ENCODE measurements around the gene FAM9A. TPM values are rescaled to one million over a fixed set of nuclear protein-coding genes. Genes with fewer than 3 reads are reported as not detected.

FAM9A gene
- total and polyA plus RNA-seq, 4 donors = not detected

DNA sequence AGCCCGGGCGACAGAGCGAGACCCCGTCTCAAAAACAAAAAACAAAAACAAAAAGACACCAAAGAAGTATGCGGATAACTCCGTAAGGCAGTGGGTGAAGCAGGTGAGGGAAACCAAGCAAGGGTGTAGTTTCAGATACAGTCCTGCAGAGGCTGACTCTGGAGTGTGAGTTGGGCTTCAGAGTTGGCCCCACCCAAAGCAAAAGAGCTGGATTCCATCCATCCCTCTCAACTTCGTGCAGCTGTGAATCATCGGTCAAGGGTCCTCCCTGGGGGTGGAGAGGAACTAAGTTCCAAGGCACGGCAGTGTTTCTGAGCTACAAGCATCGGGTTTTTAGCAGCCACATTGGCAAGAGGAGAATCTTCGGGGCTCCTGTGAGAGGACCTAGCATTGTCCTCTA lies 43.9 kb upstream of the FAM9A start:
- no peaks in the 10 kb centered on the region for H3K9me3 ChIP-seq (ENCODE audit: control insufficient read depth, low read length)
- no peak overlapping the region for H3K4me3 ChIP-seq (ENCODE audit: low read length in 2 of 2)
- intact Hi-C loops (cut with DNase I) = no loop called here
- no peak for ATAC-seq (ENCODE audit: low FRiP score)
- H3K4me1 ChIP-seq (ENCODE audit: control insufficient read depth in 1 of 2, insufficient read depth in 2 of 2, low read length in 2 of 2) = no peaks in the 10 kb centered on the region
- no peaks in the 10 kb centered on the region for H3K36me3 ChIP-seq (ENCODE audit: control insufficient read depth in 1 of 2, insufficient read depth in 2 of 2, low read length in 1 of 2)
- 71 to 79% methylated on average over 11 of the region's 11 CpGs for WGBS, 2 donors
- no peak for DNase-seq
- no peak overlapping the region for H3K27ac ChIP-seq (ENCODE audit: low read depth in 1 of 2, low read length in 2 of 2)
- H3K27me3 ChIP-seq (ENCODE audit: control insufficient read depth in 1 of 2, insufficient read depth in 2 of 2, low read length in 1 of 2) = no peaks in the 10 kb centered on the region

GRCh38 chrX:8844157-8844556 lies 43.0 kb upstream of the FAM9A start:
- ATAC-seq (ENCODE audit: low FRiP score) = no peak
- WGBS, 2 donors = 81 to 93% methylated on average over 1 of the region's 1 CpG
- Histone ChIP-seq H3K27ac (ENCODE audit: low read depth in 1 of 2, low read length in 2 of 2) (no peak overlapping the region), H3K4me3 (ENCODE audit: low read length in 2 of 2) (no peak overlapping the region), H3K36me3 (ENCODE audit: control insufficient read depth in 1 of 2, insufficient read depth in 2 of 2, low read length in 1 of 2) (no peaks in the 10 kb centered on the region), H3K27me3 (ENCODE audit: control insufficient read depth in 1 of 2, insufficient read depth in 2 of 2, low read length in 1 of 2) (no peaks in the 10 kb centered on the region), H3K4me1 (ENCODE audit: control insufficient read depth in 1 of 2, insufficient read depth in 2 of 2, low read length in 2 of 2) (no peaks in the 10 kb centered on the region), H3K9me3 (ENCODE audit: control insufficient read depth, low read length) (no peaks in the 10 kb centered on the region)
- intact Hi-C loops (cut with DNase I) = no loop called here
- no peak for DNase-seq

GRCh38 chrX:8841911-8842310 lies 40.7 kb upstream of the FAM9A start:
- ATAC-seq (ENCODE audit: low FRiP score) = no peak
- Histone ChIP-seq H3K27me3 (ENCODE audit: control insufficient read depth in 1 of 2, insufficient read depth in 2 of 2, low read length in 1 of 2) (no peaks in the 10 kb centered on the region), H3K4me3 (ENCODE audit: low read length in 2 of 2) (no peak overlapping the region), H3K4me1 (ENCODE audit: control insufficient read depth in 1 of 2, insufficient read depth in 2 of 2, low read length in 2 of 2) (no peaks in the 10 kb centered on the region), H3K9me3 (ENCODE audit: control insufficient read depth, low read length) (no peaks in the 10 kb centered on the region), H3K36me3 (ENCODE audit: control insufficient read depth in 1 of 2, insufficient read depth in 2 of 2, low read length in 1 of 2) (no peaks in the 10 kb centered on the region), H3K27ac (ENCODE audit: low read depth in 1 of 2, low read length in 2 of 2) (no peak overlapping the region)
- intact Hi-C loops (cut with DNase I) = no loop called here
- WGBS, 2 donors = 85 to 96% methylated on average over 6 of the region's 6 CpGs
- no peak for DNase-seq

- Histone ChIP-seq H3K4me1 (ENCODE audit: control insufficient read depth in 1 of 2, insufficient read depth in 2 of 2, low read length in 2 of 2) (no peaks in the 10 kb centered on the region), H3K9me3 (ENCODE audit: control insufficient read depth, low read length) (no peaks in the 10 kb centered on the region), H3K27me3 (ENCODE audit: control insufficient read depth in 1 of 2, insufficient read depth in 2 of 2, low read length in 1 of 2) (peaks cover 0 to 2% of the 10 kb centered on the region in 2 donors), H3K27ac (ENCODE audit: low read depth in 1 of 2, low read length in 2 of 2) (no peak overlapping the region), H3K4me3 (ENCODE audit: low read length in 2 of 2) (no peak overlapping the region), H3K36me3 (ENCODE audit: control insufficient read depth in 1 of 2, insufficient read depth in 2 of 2, low read length in 1 of 2) (no peaks in the 10 kb centered on the region)
- DNase-seq = no peak
- 61 to 71% methylated on average over 1 of the region's 1 CpG for WGBS, 2 donors
- intact Hi-C loops (cut with DNase I) = no loop called here
- no peak for ATAC-seq (ENCODE audit: low FRiP score)
These were observed 33.2 kb upstream of the FAM9A start for GRCh38 chrX:8834392-8834791.

DNA sequence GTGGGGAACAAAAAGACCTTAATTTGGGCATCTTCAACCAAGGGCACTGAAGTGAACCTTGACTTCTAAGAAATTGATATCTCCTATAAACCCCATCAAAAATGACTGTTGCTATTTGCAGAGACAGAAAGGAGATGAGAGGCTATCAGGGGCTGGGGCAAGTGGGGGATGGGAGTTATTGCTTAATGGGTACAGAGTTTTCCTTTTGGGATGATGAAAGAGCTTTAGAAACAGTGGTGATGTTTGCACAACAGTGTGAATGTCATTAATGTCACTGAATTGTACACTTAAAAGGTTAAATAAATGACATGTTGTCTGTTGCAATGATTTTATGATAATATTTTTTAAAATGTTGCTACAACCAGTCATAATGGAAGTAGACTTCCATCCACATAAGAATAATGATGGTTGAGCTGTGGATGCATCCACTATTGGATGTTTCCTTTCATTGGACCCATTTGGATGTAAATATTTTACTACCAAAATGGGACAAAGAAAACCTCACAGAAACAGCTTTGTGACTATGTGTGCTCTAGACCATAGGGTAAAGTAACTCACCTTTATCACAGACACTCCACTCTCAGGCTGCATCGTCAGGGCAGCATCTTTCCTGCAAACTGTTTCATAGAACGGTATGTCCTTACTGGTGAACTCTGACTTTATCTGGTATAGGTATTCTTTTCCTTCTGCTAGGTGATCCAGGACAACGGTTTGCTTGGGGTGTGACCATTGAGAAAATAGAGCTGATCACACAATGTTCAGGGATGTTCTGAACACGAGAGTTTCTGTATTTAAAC lies 31.6 kb upstream of the FAM9A start:
- H3K36me3 ChIP-seq (ENCODE audit: control insufficient read depth in 1 of 2, insufficient read depth in 2 of 2, low read length in 1 of 2) = no peaks in the 10 kb centered on the region
- DNase-seq (no peak), ATAC-seq (ENCODE audit: low FRiP score) (no peak)
- H3K4me1 ChIP-seq (ENCODE audit: control insufficient read depth in 1 of 2, insufficient read depth in 2 of 2, low read length in 2 of 2) = no peaks in the 10 kb centered on the region
- H3K4me3 ChIP-seq (ENCODE audit: low read length in 2 of 2) = no peak overlapping the region
- no peak overlapping the region for H3K27ac ChIP-seq (ENCODE audit: low read depth in 1 of 2, low read length in 2 of 2)
- peaks cover 0 to 2% of the 10 kb centered on the region in 2 donors for H3K27me3 ChIP-seq (ENCODE audit: control insufficient read depth in 1 of 2, insufficient read depth in 2 of 2, low read length in 1 of 2)
- 63 to 86% methylated on average over 4 of the region's 4 CpGs for WGBS, 2 donors
- intact Hi-C loops (cut with DNase I) = no loop called here
- no peaks in the 10 kb centered on the region for H3K9me3 ChIP-seq (ENCODE audit: control insufficient read depth, low read length)

- Histone ChIP-seq H3K9me3 (ENCODE audit: control insufficient read depth, low read length) (no peaks in the 10 kb centered on the region), H3K4me1 (ENCODE audit: control insufficient read depth in 1 of 2, insufficient read depth in 2 of 2, low read length in 2 of 2) (no peaks in the 10 kb centered on the region), H3K4me3 (ENCODE audit: low read length in 2 of 2) (no peak overlapping the region), H3K27ac (ENCODE audit: low read depth in 1 of 2, low read length in 2 of 2) (no peak overlapping the region), H3K36me3 (ENCODE audit: control insufficient read depth in 1 of 2, insufficient read depth in 2 of 2, low read length in 1 of 2) (no peaks in the 10 kb centered on the region), H3K27me3 (ENCODE audit: control insufficient read depth in 1 of 2, insufficient read depth in 2 of 2, low read length in 1 of 2) (no peaks in the 10 kb centered on the region)
- DNase-seq (no peak), ATAC-seq (ENCODE audit: low FRiP score) (no peak)
- WGBS, 2 donors = 98 to 100% methylated on average over 1 of the region's 1 CpG
- intact Hi-C loops (cut with DNase I) = loop anchor here in 1 of 2 donors (5.0 kb wide), 1 partner anchor 884 kb away; no protein-coding TSS in a partner anchor
These were observed 22.5 kb upstream of the FAM9A start for GRCh38 chrX:8823698-8824097.

- ATAC-seq (ENCODE audit: low FRiP score) (no peak), DNase-seq (no peak)
- H3K27me3 ChIP-seq (ENCODE audit: control insufficient read depth in 1 of 2, insufficient read depth in 2 of 2, low read length in 1 of 2) = no peaks in the 10 kb centered on the region
- no peak overlapping the region for H3K27ac ChIP-seq (ENCODE audit: low read depth in 1 of 2, low read length in 2 of 2)
- no peaks in the 10 kb centered on the region for H3K36me3 ChIP-seq (ENCODE audit: control insufficient read depth in 1 of 2, insufficient read depth in 2 of 2, low read length in 1 of 2)
- H3K4me3 ChIP-seq (ENCODE audit: low read length in 2 of 2) = no peak overlapping the region
- H3K9me3 ChIP-seq (ENCODE audit: control insufficient read depth, low read length) = no peaks in the 10 kb centered on the region
- intact Hi-C loops (cut with DNase I) = loop anchor here in 1 of 2 donors (5.0 kb wide), 1 partner anchor 885 kb away; no protein-coding TSS in a partner anchor
- 92 to 95% methylated on average over 6 of the region's 6 CpGs for WGBS, 2 donors
- no peaks in the 10 kb centered on the region for H3K4me1 ChIP-seq (ENCODE audit: control insufficient read depth in 1 of 2, insufficient read depth in 2 of 2, low read length in 2 of 2)
These were observed 20.8 kb upstream of the FAM9A start for GRCh38 chrX:8822002-8822401.

GRCh38 chrX:8820910-8821527 lies 19.8 kb upstream of the FAM9A start:
- no peak overlapping the region for H3K27ac ChIP-seq (ENCODE audit: low read depth in 1 of 2, low read length in 2 of 2)
- H3K4me1 ChIP-seq (ENCODE audit: control insufficient read depth in 1 of 2, insufficient read depth in 2 of 2, low read length in 2 of 2) = no peaks in the 10 kb centered on the region
- no peak for ATAC-seq (ENCODE audit: low FRiP score)
- DNase-seq = no peak
- no peaks in the 10 kb centered on the region for H3K27me3 ChIP-seq (ENCODE audit: control insufficient read depth in 1 of 2, insufficient read depth in 2 of 2, low read length in 1 of 2)
- no peaks in the 10 kb centered on the region for H3K36me3 ChIP-seq (ENCODE audit: control insufficient read depth in 1 of 2, insufficient read depth in 2 of 2, low read length in 1 of 2)
- no peak overlapping the region for H3K4me3 ChIP-seq (ENCODE audit: low read length in 2 of 2)
- WGBS, 2 donors = 46 to 64% methylated on average over 5 of the region's 5 CpGs
- intact Hi-C loops (cut with DNase I) = loop anchor here in 1 of 2 donors (5.0 kb wide), 1 partner anchor 886 kb away; no protein-coding TSS in a partner anchor
- H3K9me3 ChIP-seq (ENCODE audit: control insufficient read depth, low read length) = no peaks in the 10 kb centered on the region
